Activated CD4-positive, alpha-beta T cell treated with anti-CD3 and anti-CD28 coated beads for 48 hours (primary cell): ENCODE measurements around the gene UTP25.

Source experiments
- DNase-seq: peaks from one replicate; pipeline ENCODE4 v3.0.0-alpha.2; 2020

UTP25 gene

DNA sequence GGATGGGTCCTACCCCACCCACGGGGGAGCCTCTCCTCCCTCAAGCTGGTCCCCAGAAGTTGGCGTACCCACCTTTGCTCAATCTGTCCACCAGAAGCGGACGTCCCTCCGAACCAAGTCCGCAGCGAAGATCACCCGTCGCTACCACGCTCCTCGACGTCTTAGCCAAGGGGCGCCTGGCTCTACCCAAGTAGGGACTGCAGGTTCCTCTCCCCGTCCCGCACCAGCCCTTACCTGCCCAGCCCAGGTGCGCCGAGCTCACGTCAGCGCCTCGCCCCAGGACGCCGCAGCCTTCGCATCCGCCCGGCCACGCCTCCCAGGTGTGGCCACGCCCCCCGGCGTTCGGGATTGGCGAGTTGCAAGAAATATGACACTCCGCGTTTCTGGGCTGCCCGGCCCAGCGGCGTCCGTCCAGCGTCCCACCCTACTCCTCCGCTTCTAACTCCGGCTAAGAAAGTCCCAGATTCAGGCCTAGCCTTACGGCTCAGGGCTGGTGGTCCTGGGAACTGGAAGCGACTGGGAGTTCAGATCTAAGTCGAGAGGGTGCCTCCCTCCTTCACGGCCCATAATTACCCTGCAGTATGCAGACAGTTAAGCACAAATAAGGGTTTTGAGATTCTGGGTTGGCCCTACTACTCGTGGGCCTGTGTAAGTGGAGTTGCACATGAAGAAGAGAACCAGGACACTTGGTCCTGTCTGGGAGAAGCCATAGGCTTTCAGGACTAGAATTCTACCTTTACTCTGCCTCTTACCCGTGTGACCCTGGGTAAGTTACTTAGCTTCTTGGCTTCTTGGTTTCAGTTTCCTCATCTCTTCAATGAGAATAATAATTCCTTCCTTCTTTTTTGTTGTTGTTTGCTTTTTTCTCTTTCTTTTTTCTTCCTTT lies 21.7 kb upstream of the UTP25 start, which contains the start of gene IRF6:
Gene IRF6, minus strand, starts transcription at position 268 of the 886 bp plus-strand sequence. CDS start 4,729 bp downstream, outside the sequence.
- peak; percentile 74 for DNase-seq

DNA sequence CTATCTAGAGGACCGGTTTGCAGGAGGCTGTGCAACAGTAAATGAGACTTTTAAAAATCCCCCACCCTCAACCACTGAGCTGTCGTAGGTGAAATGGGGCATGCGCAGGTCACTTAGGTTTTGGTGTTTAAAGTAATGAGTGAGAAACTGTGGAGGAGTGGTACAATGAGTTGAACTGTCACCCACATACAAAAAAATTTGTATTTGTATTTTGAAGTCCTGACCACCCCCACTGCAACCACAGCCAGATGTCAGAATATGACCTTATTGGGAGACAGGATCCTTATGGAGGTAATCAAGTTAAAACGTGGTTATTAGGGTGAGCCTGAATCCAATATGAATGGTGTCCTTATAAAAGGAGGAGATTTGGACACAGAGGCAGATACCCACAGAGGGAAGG lies 20.3 kb upstream of the UTP25 start:
- no peak for DNase-seq

DNA sequence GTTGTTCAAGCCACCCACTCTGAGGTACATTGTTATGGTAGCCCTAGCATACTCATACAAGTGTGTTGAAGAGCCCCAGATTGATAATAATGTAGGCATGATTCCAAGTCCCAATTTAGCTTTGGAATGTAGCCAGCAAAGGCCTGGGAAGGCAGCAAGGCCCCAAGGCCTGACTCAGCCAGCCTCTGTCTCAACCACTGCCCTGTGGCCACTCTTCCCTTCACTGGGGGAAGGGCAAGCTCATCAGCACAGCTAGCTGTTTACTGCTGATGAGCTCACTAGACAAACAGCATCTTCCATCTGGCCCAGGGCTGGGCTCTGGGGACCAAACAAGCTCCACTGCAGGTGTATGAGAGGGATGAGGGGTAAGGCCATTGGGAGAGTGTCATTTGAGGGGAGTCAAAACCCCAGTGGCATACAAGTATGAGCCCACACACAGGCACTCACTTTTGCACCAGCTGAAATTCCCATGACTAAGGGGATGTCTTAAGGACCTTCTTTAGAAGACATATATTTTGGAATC lies 19.7 kb upstream of the UTP25 start:
- DNase-seq, result no peak

DNA sequence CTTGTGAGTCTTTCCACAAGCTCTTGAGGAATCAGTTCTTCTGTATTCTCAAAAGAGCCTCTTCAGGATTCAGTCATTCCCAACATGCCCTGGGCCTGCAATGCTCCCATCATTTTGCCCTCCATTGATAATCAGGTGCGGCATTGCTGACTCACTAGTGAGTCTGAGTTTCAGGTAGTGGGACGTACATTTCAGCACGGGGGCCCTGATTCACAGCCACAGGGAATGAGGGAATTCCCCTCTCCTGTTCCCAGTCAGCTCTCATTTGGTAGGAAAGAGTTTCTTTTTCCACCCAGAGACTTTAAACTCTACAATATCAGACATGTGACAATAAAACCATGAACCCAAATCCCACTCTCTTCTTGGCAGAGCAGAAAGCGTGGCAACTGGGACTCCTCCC lies 18.2 kb upstream of the UTP25 start:
- DNase-seq, result no peak

DNA sequence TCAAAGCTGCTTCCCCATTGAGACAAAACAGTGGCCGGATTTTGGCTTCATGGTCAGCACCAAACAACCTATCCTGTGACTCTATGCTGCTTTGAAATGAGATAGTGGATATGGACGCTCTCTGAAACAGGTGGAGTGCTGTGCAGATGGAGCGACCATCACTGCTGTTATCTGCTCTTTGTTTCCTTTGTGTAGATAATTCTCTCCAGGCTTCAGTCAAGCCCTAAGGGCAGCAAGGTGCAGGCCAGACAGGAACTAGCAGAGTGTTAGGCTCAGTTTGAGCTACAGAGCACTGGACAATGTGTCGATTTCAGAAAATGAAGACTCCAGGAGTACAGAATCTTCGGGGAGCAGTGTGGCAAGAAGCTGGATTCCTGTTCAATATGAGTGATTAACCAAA lies 17.0 kb upstream of the UTP25 start:
- no peak for DNase-seq

DNA sequence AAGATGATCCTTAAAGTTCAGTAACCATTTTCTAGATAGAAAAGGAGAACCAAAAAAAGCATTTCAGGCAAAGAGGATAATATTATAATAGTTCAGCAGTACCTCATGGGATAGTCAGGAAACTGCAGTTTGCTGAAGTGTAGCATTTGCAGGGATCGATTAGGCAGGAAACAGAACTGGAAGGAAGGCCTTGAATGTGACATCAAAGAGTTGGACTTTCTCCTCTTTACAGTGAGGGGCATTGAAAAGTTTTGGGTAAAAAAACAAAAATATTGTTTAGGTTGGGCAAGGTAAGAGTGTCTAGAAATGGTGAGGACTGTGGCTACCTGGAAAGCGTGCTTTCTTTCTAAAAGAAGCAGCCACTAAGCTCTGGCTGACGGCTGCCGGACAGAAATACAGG lies 13.9 kb upstream of the UTP25 start:
- no peak for DNase-seq

DNA sequence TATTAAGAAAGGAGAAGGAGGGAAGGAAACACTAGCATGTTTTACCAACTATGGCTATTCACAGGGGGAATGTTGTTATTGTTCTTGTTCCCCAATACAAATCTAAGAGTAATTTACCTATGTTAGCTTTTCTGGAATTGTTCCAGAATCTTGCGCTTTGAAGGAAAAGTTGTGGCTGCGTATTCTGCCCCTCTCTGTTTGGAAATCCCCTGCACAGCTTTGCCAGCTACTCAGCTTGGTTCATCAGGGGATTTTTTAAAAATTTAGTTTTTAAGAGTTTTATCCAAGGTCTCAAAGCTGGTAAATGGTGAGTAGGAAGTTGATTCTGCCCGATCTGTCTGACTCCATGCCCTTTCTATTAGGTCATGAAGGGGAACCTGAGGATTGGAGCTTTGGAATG lies 12.3 kb upstream of the UTP25 start:
- no peak for DNase-seq

DNA sequence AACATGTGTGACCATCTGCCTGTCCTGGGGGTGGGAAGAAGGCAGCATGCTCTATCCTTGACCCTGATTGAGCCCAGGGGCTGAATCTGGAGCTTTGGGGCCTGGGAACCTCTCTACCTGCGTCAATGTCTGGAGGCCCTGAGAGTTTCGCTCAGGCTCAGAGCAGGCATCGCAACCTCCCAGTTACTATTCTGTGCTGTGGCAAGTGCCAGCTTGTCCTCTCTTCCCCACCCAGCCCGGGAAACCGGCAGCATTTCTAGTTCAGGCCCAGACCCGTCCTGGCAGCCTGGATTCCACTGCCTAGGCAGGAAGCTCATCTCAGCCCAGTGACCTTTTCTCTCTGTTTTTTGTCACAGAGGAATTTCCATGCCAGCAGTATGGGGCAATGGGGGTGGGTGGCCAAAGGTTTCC lies 11.8 kb upstream of the UTP25 start:
- no peak for DNase-seq

DNA sequence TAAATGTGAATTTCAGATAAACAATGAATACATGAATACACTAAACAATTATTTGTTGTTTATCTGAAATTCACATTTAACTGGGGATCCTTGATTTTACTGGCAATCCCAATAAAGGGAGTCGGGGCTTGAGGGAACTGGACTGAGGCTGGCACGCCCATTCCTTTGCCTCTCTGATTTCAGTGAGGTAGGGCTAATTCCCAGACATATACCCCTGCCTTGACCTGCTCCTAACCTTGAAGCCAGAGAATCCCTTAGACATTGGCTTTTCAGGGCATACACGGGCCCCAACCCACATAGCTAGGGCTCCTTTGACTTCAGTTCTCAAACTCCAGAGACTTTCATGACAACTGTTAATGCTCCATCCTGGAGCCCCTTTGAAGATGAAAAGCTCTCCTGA lies 10.8 kb upstream of the UTP25 start:
- no peak for DNase-seq

DNA sequence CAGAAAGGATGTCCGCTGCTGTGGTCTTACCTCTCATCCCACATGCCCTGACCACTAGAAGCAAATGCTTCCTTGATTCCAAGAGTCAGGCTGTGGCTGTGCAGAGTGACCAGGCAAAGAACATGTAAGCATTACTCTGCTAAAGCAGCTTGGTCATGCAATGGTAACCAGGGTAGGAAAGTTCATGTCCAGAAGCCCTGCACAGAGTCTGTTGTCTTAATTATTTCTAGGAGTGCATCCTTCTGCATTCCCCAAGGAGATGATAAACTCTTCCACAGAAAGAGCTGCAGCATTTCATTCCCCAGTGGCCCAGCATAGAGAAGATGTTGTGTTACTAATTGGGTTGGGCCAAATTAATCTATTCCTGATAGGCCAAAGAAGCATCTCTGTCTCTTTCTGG lies 10.1 kb upstream of the UTP25 start:
- DNase-seq, result no peak

DNA sequence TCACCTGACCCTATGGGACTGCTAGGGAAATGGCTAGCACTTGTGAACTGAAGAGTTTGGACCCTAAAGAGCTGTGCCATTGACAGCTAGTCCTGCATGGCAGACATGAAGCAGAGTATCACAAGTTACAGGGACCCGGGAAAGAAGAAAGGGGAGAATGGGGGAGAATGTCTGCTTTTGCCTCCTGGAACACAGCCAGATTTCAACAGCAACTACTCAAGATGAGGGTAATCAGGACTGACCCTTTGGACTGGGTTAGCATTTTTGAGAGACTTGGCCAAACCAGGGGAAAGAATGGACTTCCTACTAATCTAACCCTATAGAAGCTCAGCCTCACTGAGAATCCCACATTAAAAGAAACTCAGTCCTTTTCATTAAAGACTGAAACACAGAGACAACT lies 8.7 kb upstream of the UTP25 start:
- DNase-seq, result no peak

DNA sequence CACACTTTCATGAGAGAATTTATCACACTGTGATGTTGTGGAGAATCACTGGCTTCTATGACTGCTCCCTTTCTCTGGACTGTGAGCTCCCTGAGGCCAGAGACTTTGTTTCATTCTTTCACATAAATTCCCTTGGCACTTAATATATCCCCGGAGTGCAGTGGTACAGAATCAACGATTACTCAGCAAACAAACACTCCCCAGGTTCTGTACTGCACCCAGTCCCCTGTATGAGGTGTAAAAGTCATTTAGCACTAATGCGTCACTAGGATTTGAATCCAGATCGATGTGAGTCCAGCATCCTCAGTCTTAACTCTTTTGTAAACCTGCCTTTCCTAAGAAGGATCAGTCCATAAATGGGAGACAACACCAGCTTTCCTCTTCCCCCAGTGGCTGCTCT lies 6.8 kb upstream of the UTP25 start:
- no peak for DNase-seq

DNA sequence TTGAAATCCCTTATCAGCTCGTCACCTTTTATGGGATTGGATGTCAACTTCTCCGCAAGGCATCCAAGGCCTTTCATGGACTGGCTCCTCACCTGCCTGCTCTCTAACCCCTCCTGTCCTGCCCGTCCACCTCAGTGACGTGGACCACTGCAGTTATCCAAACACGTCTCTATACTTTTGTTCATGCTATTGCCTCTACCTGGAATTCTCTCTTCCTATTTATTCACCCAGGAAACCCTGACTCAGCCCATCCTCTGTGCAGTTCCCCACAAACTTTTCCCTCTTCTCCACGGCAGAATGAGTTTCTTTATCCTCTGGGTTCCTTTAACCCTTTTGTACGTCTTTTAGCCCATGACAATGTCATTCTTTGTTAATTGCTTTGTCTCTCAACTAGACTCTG lies 5.1 kb upstream of the UTP25 start:
- DNase-seq, result no peak

DNA sequence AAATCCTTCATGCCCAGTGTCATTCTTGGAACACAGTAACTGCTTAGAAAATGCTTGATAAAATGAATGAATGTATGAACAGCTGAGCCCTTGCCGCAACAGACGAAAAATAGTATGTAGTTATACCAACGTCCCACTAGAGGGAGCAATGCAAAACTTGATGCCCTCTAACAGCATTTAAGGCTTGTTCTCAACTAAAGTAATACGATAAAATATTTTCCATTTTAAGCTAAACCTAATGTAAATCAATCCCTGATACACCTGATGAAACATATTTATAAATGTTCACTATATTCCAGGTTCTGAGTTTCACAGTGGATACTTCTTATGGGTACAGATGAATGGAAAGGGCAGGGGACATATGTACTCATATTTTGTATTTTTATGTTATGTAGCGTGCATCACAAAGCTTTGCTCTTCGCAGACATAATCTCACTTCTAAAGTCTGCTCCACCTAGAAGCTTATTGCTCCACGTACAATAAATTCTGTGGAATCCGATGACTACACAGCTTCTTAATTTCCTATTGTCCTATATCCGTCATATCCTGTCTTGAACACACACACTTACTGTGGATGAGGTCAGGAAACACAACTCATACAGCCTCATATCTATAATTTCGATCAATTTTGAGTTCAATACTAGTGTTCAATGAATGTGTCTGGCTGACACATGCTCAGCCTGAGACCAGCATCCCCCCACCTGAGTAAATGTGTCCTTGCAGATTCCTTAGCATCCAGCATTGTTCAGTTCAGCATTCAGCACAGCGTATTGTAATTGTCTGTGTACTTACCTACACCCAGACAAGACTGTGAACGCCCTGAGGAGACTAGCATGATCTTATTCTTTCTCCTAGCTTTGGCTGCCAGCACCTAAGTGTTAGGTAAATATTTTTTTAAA lies 4.4 kb upstream of the UTP25 start:
- no peak for DNase-seq

DNA sequence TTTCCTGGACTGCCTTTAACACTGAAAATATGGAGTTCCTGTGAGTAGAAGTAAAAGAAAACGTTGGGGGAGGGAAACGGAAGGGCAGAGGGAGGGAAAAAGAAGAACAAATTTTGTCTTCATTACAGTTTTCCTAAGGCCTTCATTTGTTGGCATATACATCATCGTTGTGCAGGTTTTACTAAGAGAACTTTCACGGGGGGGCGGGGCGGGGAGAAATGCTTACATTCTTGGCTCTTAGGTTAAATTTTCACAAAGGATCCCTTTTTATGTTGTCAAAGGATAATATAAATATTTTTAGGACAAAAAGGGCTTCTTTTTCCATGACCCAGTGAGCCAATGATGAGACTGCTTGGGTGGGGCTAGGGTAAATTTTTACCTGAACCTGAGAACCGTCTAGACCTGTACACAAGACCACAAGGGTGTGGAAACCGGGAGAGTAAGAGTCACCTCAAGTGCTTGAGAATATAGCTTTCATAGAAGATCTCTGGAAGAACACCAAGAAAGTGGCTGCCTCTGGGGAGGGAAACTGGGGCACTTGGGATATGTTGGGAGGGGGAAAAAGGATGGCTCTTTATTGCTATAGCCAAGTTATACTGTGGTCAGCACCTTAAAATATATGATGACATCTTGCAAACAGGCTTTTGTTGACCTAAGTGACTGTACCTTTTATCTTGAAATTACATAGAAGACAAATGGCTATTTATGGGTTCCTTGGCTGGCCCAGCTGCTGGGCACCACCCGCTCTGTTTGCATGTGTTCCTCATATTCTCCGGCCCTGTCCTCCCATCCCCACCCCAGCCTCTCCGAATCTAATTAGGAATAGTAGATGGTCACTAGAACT lies 2.0 kb upstream of the UTP25 start:
- DNase-seq, result no peak

DNA sequence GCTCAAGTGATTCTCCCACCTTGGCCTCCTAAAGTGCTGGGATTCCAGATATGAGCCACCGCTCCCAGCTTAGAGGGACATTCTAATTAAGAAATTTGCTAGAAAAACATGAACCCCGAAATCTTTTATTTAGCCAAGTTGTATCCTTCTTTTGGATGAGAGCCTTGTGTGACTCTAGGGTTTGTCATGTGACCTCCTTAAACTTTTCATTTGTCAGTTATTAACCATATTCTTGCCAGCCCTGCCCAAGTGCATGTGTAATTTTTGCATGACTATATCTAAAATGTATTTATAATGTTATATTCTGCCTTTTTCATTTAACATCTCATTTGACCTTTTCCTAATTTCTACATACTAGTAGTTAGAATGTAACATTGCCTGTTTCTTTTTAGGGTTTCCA lies 1.9 kb downstream of the UTP25 start:
- no peak for DNase-seq

DNA sequence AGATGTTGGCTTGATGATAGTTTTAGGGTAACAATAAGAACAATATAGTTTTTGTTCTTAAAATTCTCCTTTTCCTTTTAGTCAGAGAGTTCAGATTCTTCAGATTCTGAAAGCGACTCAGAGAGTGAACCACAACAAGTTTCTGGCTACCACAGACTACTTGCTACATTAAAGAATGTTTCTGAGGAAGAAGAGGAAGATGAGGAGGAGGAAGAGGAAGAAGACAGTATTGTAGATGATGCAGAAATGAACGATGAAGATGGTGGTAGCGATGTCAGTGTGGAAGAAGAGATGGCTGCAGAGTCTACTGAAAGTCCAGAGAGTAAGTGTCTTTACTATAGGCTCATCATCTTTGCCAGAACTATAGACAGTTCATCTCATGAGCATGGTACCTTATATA lies 3.0 kb downstream of the UTP25 start:
- no peak for DNase-seq

DNA sequence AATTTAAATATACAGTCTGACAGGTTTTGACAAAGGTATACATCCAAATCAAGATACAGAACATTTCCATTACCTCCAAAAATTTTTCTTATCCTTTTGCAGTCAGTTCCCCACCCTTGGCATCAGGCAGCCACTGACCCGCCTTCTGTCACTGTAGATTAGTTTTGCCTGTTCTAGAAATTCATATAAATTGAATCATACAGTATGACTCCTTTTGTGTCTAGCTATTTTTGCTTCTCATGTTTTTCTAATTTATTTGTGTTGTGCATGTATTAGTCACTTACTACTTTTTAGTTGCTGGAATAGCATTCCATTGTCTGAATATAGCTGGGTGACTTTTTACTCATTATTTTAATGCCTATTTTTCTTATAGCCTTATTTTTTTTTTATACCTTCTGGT lies 3.8 kb downstream of the UTP25 start:
- DNase-seq, result no peak

DNA sequence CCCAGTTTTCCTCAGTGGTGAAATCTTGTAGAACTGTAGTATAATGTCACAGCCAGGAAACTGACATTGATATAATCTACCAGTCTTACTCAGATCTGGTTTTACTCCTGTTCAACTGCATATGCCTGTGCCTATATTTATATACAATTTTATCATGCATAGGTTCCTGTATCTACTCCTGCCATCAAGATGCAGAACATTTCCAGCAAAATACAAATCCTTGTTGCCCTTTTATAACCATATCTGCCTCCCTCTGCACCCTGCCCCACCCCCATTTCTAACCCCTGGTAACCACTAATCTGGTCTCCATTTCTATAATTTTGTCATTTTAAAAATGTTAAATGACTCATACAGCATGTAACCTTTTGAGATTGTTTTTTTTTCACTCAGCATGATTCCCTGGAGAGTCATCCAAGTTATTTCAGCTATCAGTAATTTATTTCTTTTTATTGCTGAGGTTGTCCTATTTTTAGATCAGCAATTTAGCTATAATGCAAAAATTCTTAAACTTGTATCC lies 8.1 kb downstream of the UTP25 start:
- peak; percentile 71 for DNase-seq

DNA sequence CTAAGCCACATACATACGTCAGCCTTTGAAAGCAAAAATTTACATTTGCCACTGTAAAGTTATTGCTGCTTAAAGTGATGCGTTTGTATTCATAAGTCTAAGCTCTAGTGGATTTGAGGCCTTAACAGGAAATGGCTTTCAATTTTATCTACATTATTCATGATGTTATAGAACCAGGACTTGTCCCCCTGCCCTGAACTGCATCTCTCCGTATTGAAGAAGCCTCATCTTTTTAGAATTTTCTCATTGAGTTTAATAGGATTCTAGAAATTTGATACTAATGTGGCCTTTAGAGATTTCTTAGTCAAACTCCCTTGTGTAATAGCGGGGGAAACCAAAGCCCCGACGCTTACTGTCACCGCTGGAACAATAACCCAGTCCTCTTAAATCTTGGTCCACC lies 9.9 kb downstream of the UTP25 start:
- no peak for DNase-seq

DNA sequence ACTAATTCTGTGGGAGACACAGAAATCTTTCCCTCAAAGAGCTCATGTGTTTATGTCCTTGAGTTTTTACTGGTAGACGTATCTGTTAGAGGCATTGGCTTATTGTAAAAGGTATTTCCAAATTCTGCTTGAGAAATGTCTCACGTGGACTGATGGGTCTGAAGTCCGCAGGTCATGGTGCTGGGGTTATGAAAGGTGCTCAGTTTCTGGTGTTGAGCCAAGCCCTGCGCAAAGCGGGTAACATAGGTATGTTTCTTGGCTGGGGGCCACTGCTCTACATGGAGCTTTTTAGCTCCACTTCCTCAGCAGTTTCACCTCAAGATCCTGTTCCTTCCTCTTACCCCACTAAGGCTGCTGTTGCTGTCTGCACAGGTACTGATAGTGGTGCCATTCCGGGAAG lies 10.8 kb downstream of the UTP25 start:
- no peak for DNase-seq

DNA sequence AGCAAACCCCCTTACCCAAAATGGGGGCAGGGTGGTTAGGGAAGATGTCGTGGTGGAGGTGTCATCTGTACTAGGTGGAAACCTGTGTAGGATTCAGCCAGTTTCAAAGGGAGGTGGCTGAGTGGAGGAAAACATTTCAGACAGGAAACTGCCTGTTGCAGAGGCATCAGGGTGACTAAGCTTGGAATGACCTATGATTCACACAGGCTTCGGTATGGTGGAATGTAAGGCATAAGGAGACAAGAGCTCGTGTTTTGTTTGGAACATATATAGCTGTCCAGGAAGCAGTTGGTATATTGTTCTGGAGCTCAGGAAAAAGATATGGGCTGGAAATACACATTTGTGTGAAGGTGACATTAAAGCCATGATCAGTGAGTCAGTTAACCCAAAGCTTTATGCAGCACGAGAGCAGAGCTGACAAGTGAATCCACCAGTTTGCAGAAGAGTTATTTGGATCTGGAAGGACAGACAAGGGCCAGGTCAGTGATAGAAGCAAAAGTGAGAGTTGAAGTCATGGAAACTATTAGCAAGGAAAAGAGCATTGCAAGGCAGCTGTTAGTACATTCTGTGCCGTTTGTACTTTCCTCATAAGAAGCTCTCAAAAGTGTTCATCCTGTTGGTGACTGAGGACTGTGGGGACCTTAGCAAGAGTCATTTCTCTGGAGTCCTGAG lies 12.2 kb downstream of the UTP25 start:
- DNase-seq, result peak; percentile 34
